Measurements from ENCODE around the gene LRP2BP. TPM values are rescaled to one million over a fixed set of nuclear protein-coding genes. Genes with fewer than 3 reads are reported as not detected.

Gene LRP2BP
- total RNA-seq, 1 experiment from 2014 or later, result 0.20 TPM

DNA sequence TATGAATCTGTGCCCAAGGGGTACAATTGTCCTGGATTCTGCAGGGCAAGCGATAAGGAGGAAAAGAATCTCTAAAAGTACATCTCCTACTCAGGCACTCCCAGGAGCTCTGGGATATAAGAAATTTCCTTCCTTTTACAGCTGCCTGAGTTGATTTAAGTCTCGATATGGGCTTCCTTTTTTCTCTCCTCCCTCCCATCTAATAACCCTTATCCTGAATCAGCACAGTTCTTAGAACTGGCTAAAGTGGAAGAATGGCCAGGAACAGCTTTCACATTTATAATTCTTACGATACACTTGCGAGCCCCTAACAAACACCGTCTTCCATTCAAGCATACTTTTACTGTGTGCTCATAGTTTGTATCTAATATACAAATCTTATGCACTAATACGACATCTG, 21.2 kb downstream of the LRP2BP start:
- BruUV-seq (replicated peaks), result no TSS peak
- ChIA-PET POLR2A (no interaction called here), CTCF (no interaction called here)

DNA sequence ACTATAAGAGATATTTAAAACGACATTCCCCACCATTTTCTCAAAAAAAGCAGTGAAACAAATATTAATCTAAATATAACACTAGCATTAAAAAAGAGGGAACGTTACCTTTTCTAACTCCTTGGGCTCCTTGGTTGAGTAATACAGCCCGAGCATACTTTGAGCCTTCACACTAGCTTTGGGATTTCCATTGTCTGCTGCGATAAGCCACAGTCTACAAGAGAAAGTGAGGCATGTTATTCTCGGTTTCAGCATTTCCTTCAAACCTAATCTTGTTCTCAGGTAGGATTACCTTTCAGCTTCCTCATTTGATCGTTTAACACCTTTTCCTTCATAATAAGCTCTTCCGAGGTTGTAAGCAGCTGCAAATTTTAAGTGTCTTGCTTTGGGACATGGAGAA, 21.7 kb downstream of the LRP2BP start:
- ChIA-PET CTCF (no interaction called here), POLR2A (no interaction called here)
- BruUV-seq (replicated peaks), result no TSS peak
- no peaks in the 10 kb centered on the region for H3K36me3 Mint-ChIP-seq (ENCODE audit: insufficient read depth, unreplicated experiment)
- H3K27ac Mint-ChIP-seq (ENCODE audit: unreplicated experiment), result no peak overlapping the region
- TF ChIP-seq, protein P1, sequence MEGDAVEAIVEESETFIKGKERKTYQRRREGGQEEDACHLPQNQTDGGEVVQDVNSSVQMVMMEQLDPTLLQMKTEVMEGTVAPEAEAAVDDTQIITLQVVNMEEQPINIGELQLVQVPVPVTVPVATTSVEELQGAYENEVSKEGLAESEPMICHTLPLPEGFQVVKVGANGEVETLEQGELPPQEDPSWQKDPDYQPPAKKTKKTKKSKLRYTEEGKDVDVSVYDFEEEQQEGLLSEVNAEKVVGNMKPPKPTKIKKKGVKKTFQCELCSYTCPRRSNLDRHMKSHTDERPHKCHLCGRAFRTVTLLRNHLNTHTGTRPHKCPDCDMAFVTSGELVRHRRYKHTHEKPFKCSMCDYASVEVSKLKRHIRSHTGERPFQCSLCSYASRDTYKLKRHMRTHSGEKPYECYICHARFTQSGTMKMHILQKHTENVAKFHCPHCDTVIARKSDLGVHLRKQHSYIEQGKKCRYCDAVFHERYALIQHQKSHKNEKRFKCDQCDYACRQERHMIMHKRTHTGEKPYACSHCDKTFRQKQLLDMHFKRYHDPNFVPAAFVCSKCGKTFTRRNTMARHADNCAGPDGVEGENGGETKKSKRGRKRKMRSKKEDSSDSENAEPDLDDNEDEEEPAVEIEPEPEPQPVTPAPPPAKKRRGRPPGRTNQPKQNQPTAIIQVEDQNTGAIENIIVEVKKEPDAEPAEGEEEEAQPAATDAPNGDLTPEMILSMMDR (IDR thresholded peaks at IDR 0.05; ENCODE audit: insufficient read depth in 1 of 2, low read depth in 1 of 2, low read length in 1 of 2, severe bottlenecking in 1 of 2, unreplicated experiment in 1 of 2), result no peak
- no peaks in the 10 kb centered on the region for H3K36me3 ChIP-seq (ENCODE audit: control insufficient read depth, insufficient read depth, low read length)
- intact Hi-C loops (cut with micrococcal nuclease; ENCODE audit: unreplicated experiment), result no loop called here
- no peak for DNase-seq
- H3K9me3 ChIP-seq, result no peaks in the 10 kb centered on the region
- H3K4me3 Mint-ChIP-seq (ENCODE audit: unreplicated experiment), result no peak overlapping the region
- no peaks in the 10 kb centered on the region for H3K4me1 ChIP-seq
- H3K9me3 Mint-ChIP-seq (ENCODE audit: unreplicated experiment), result no peaks in the 10 kb centered on the region
- H3K27me3 Mint-ChIP-seq (ENCODE audit: insufficient read depth, unreplicated experiment), result no peaks in the 10 kb centered on the region
- H3K27me3 ChIP-seq (replicated peaks; ENCODE audit: control insufficient read depth, insufficient read depth, low read length), result no peaks in the 10 kb centered on the region
- H3K4me3 ChIP-seq (ENCODE audit: low read depth, low read length), result no peak overlapping the region
- H3K4me1 Mint-ChIP-seq (ENCODE audit: low read depth, unreplicated experiment), result no peaks in the 10 kb centered on the region

More for the DNA sequence above, 21.2 kb downstream of the LRP2BP start:
- no peaks in the 10 kb centered on the region for H3K27me3 ChIP-seq (replicated peaks; ENCODE audit: control insufficient read depth, insufficient read depth, low read length)
- H3K4me3 ChIP-seq (ENCODE audit: low read depth, low read length), result no peak overlapping the region
- intact Hi-C loops (cut with micrococcal nuclease; ENCODE audit: unreplicated experiment), result no loop called here
- DNase-seq, result no peak
- Mint-ChIP-seq H3K4me3 (ENCODE audit: unreplicated experiment) (no peak overlapping the region), H3K27me3 (ENCODE audit: insufficient read depth, unreplicated experiment) (no peaks in the 10 kb centered on the region), H3K9me3 (ENCODE audit: unreplicated experiment) (no peaks in the 10 kb centered on the region), H3K27ac (ENCODE audit: unreplicated experiment) (no peak overlapping the region), H3K4me1 (ENCODE audit: low read depth, unreplicated experiment) (no peaks in the 10 kb centered on the region), H3K36me3 (ENCODE audit: insufficient read depth, unreplicated experiment) (no peaks in the 10 kb centered on the region)
- H3K36me3 ChIP-seq (ENCODE audit: control insufficient read depth, insufficient read depth, low read length), result no peaks in the 10 kb centered on the region
- no peaks in the 10 kb centered on the region for H3K9me3 ChIP-seq
- no peaks in the 10 kb centered on the region for H3K4me1 ChIP-seq
- TF ChIP-seq, protein P1 (IDR thresholded peaks at IDR 0.05; ENCODE audit: insufficient read depth in 1 of 2, low read depth in 1 of 2, low read length in 1 of 2, severe bottlenecking in 1 of 2, unreplicated experiment in 1 of 2), result no peak

DNA sequence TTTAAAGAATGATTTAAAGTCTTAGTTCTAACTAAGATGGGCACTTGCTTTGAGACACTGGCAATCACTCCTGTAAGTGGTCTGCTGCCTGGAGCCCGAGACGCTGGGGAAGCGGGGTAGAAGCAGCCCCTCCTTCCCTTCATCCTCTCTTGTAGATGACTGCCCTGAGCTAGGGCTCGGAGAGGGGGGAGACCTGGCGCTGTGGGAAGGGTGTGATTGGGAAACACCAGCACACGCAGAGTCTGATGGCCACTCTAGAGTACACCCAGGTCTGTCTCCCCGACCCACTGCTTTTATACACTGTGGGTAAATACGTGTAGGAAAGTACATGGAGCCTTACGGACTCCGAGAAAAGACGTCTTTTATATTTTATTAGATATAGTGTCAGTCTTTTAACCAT, 24.0 kb downstream of the LRP2BP start:
- Mint-ChIP-seq H3K9me3 (ENCODE audit: unreplicated experiment) (no peaks in the 10 kb centered on the region), H3K27ac (ENCODE audit: unreplicated experiment) (no peak overlapping the region), H3K4me1 (ENCODE audit: low read depth, unreplicated experiment) (no peaks in the 10 kb centered on the region), H3K4me3 (ENCODE audit: unreplicated experiment) (no peak overlapping the region), H3K36me3 (ENCODE audit: insufficient read depth, unreplicated experiment) (no peaks in the 10 kb centered on the region), H3K27me3 (ENCODE audit: insufficient read depth, unreplicated experiment) (no peaks in the 10 kb centered on the region)
- Histone ChIP-seq H3K27me3 (replicated peaks; ENCODE audit: control insufficient read depth, insufficient read depth, low read length) (no peaks in the 10 kb centered on the region), H3K4me1 (no peaks in the 10 kb centered on the region), H3K9me3 (no peaks in the 10 kb centered on the region), H3K36me3 (ENCODE audit: control insufficient read depth, insufficient read depth, low read length) (no peaks in the 10 kb centered on the region), H3K4me3 (ENCODE audit: low read depth, low read length) (no peak overlapping the region)
- DNase-seq, result no peak
- BruUV-seq (replicated peaks), result no TSS peak
- TF ChIP-seq, protein P1 (IDR thresholded peaks at IDR 0.05; ENCODE audit: insufficient read depth in 1 of 2, low read depth in 1 of 2, low read length in 1 of 2, severe bottlenecking in 1 of 2, unreplicated experiment in 1 of 2), result no peak
- intact Hi-C loops (cut with micrococcal nuclease; ENCODE audit: unreplicated experiment), result no loop called here
- CTCF ChIA-PET, result no interaction called here
- POLR2A ChIA-PET, result no interaction called here
